Stimulated activated naive CD8-positive, alpha-beta T cell treated with anti-CD3 and anti-CD28 coated beads, Interleukin-15, Interleukin-2, amounts not matched to agents 100 ng/mL and 50 ng/mL, for 24 hours (primary cell): ENCODE results near the gene SNED1.

Experiments
- H3K27ac Mint-ChIP-seq: one replicate; pipeline ENCODE4 v1.8.0; 2021; ENCODE audit warnings: mild to moderate bottlenecking, mixed read lengths
- H3K27me3 Mint-ChIP-seq: one replicate; pipeline ENCODE4 v1.8.0; 2021; ENCODE audit warnings: mixed read lengths
- H3K36me3 Mint-ChIP-seq: one replicate; pipeline ENCODE4 v1.8.0; 2021; ENCODE audit warnings: low read depth, mixed read lengths
- H3K4me1 Mint-ChIP-seq: one replicate; pipeline ENCODE4 v1.8.0; 2021; ENCODE audit warnings: low read depth, mixed read lengths
- H3K4me3 Mint-ChIP-seq: one replicate; pipeline ENCODE4 v1.8.0; 2021; ENCODE audit warnings: mild to moderate bottlenecking, mixed read lengths
- H3K9me3 Mint-ChIP-seq: one replicate; pipeline ENCODE4 v1.8.0; 2021; ENCODE audit warnings: mixed read lengths

Gene SNED1

GRCh38 chr2:241031436-241032165, 33.2 kb downstream of the SNED1 start:
- Mint-ChIP-seq H3K9me3 (peaks cover 4% of the 10 kb centered on the region), H3K4me3 (no peak overlapping the region), H3K27me3 (no peaks in the 10 kb centered on the region), H3K4me1 (peaks cover 3% of the 10 kb centered on the region), H3K27ac (no peak overlapping the region), H3K36me3 (peaks cover 9% of the 10 kb centered on the region)

GRCh38 chr2:241033336-241033987, 35.0 kb downstream of the SNED1 start:
- Mint-ChIP-seq H3K36me3 (no peaks in the 10 kb centered on the region), H3K4me1 (peaks cover 14% of the 10 kb centered on the region), H3K4me3 (no peak overlapping the region)

GRCh38 chr2:241033994-241034393, 35.6 kb downstream of the SNED1 start:
- Mint-ChIP-seq H3K27ac (no peak overlapping the region), H3K9me3 (no peaks in the 10 kb centered on the region), H3K36me3 (no peaks in the 10 kb centered on the region), H3K27me3 (no peaks in the 10 kb centered on the region), H3K4me3 (no peak overlapping the region), H3K4me1 (peaks cover 14% of the 10 kb centered on the region)

More at GRCh38 chr2:241033336-241033987, 35.0 kb downstream of the SNED1 start:
- no peaks in the 10 kb centered on the region for H3K27me3 Mint-ChIP-seq
- H3K27ac Mint-ChIP-seq: no peak overlapping the region
- H3K9me3 Mint-ChIP-seq: no peaks in the 10 kb centered on the region

- no peak overlapping the region for H3K4me3 Mint-ChIP-seq
- no peak overlapping the region for H3K27ac Mint-ChIP-seq
- no peaks in the 10 kb centered on the region for H3K9me3 Mint-ChIP-seq
These were observed 36.2 kb downstream of the SNED1 start for GRCh38 chr2:241034490-241035141.

GRCh38 chr2:241035142-241035817, 36.9 kb downstream of the SNED1 start:
- Mint-ChIP-seq H3K27me3 (no peaks in the 10 kb centered on the region), H3K27ac (no peak overlapping the region), H3K4me3 (no peak overlapping the region), H3K9me3 (no peaks in the 10 kb centered on the region), H3K4me1 (peaks cover 15% of the 10 kb centered on the region), H3K36me3 (no peaks in the 10 kb centered on the region)

More at GRCh38 chr2:241034490-241035141, 36.2 kb downstream of the SNED1 start:
- no peaks in the 10 kb centered on the region for H3K27me3 Mint-ChIP-seq
- H3K4me1 Mint-ChIP-seq: peaks cover 14% of the 10 kb centered on the region
- H3K36me3 Mint-ChIP-seq: no peaks in the 10 kb centered on the region

GRCh38 chr2:241035818-241036396, 37.5 kb downstream of the SNED1 start:
- Mint-ChIP-seq H3K4me1 (peaks cover 22% of the 10 kb centered on the region), H3K36me3 (no peaks in the 10 kb centered on the region), H3K27ac (no peak overlapping the region), H3K27me3 (no peaks in the 10 kb centered on the region), H3K9me3 (no peaks in the 10 kb centered on the region), H3K4me3 (peak overlapping the region; percentile 56)

GRCh38 chr2:241036397-241036963, 38.1 kb downstream of the SNED1 start:
- Mint-ChIP-seq H3K4me1 (peaks cover 26% of the 10 kb centered on the region), H3K36me3 (no peaks in the 10 kb centered on the region), H3K4me3 (peak overlapping the region; percentile 56), H3K27ac (no peak overlapping the region), H3K9me3 (no peaks in the 10 kb centered on the region), H3K27me3 (no peaks in the 10 kb centered on the region)

- no peak overlapping the region for H3K27ac Mint-ChIP-seq
- no peaks in the 10 kb centered on the region for H3K36me3 Mint-ChIP-seq
- H3K27me3 Mint-ChIP-seq: no peaks in the 10 kb centered on the region
- H3K9me3 Mint-ChIP-seq: no peaks in the 10 kb centered on the region
- H3K4me1 Mint-ChIP-seq: peaks cover 32% of the 10 kb centered on the region
- peak overlapping the region; percentile 37 for H3K4me3 Mint-ChIP-seq
These were observed 38.6 kb downstream of the SNED1 start for GRCh38 chr2:241036964-241037421.

GRCh38 chr2:241037498-241037897, 39.1 kb downstream of the SNED1 start:
- peaks cover 35% of the 10 kb centered on the region for H3K4me1 Mint-ChIP-seq
- H3K27ac Mint-ChIP-seq: no peak overlapping the region
- no peaks in the 10 kb centered on the region for H3K36me3 Mint-ChIP-seq
- no peaks in the 10 kb centered on the region for H3K9me3 Mint-ChIP-seq
- peak overlapping the region; percentile 37 for H3K4me3 Mint-ChIP-seq
- H3K27me3 Mint-ChIP-seq: no peaks in the 10 kb centered on the region

GRCh38 chr2:241038374-241039180, 40.2 kb downstream of the SNED1 start:
- Mint-ChIP-seq H3K36me3 (no peaks in the 10 kb centered on the region), H3K27ac (no peak overlapping the region), H3K4me3 (no peak overlapping the region), H3K27me3 (no peaks in the 10 kb centered on the region), H3K9me3 (no peaks in the 10 kb centered on the region), H3K4me1 (peaks cover 35% of the 10 kb centered on the region)

- H3K4me3 Mint-ChIP-seq: no peak overlapping the region
- H3K9me3 Mint-ChIP-seq: no peaks in the 10 kb centered on the region
- H3K4me1 Mint-ChIP-seq: peaks cover 35% of the 10 kb centered on the region
- no peaks in the 10 kb centered on the region for H3K36me3 Mint-ChIP-seq
- H3K27ac Mint-ChIP-seq: no peak overlapping the region
- no peaks in the 10 kb centered on the region for H3K27me3 Mint-ChIP-seq
These were observed 41.0 kb downstream of the SNED1 start for GRCh38 chr2:241039416-241039815.

GRCh38 chr2:241040081-241040803, 41.8 kb downstream of the SNED1 start:
- peaks cover 3% of the 10 kb centered on the region for H3K9me3 Mint-ChIP-seq
- H3K4me3 Mint-ChIP-seq: no peak overlapping the region
- peaks cover 35% of the 10 kb centered on the region for H3K4me1 Mint-ChIP-seq
- H3K27me3 Mint-ChIP-seq: no peaks in the 10 kb centered on the region
- H3K36me3 Mint-ChIP-seq: peaks cover 4% of the 10 kb centered on the region
- no peak overlapping the region for H3K27ac Mint-ChIP-seq

- no peaks in the 10 kb centered on the region for H3K27me3 Mint-ChIP-seq
- H3K9me3 Mint-ChIP-seq: peaks cover 4% of the 10 kb centered on the region
- H3K4me1 Mint-ChIP-seq: peaks cover 32% of the 10 kb centered on the region
- H3K36me3 Mint-ChIP-seq: peaks cover 4% of the 10 kb centered on the region
- H3K4me3 Mint-ChIP-seq: no peak overlapping the region
- peak overlapping the region; percentile 19 for H3K27ac Mint-ChIP-seq
These were observed 43.3 kb downstream of the SNED1 start for GRCh38 chr2:241041589-241042158.
